ENCODE results near the gene PDE9A.

PDE9A gene

GRCh38 chr21:42725416-42725930 is 72.1 kb downstream of the PDE9A start:
- Histone ChIP-seq H3K36me3 (ENCODE audit: control insufficient read depth in 4 of 4, insufficient read depth in 4 of 4, low read length in 3 of 4) (no peaks in the 10 kb centered on the region), H3K4me1 (ENCODE audit: control extremely low read depth in 1 of 4, control insufficient read depth in 4 of 4, insufficient read depth in 4 of 4, low read length in 3 of 4) (no peaks in the 10 kb centered on the region), H3K27me3 (replicated peaks in 2 of 5; ENCODE audit: control insufficient read depth in 4 of 5, insufficient read depth in 5 of 5, low read length in 4 of 5) (no peaks in the 10 kb centered on the region), H3K4me3 (ENCODE audit: control insufficient read depth in 1 of 7, extremely low read depth in 1 of 7, insufficient read depth in 4 of 7, low read depth in 2 of 7, low read length in 6 of 7) (no peak overlapping the region), H3K9me3 (ENCODE audit: control extremely low read depth in 1 of 5, control insufficient read depth in 4 of 5, insufficient read depth in 2 of 5, low read depth in 1 of 5, low read length in 4 of 5) (peaks cover 0 to 5% (median 1%) of the 10 kb centered on the region in 5 experiments), H3K27ac (ENCODE audit: insufficient read depth in 1 of 2, low read depth in 1 of 2, low read length in 2 of 2, poor library complexity in 1 of 2, severe bottlenecking in 2 of 2) (no peak overlapping the region)
- CTCF ChIA-PET = no interaction called here
- POLR2A ChIA-PET = interaction anchor here (0.6 kb wide), 1 partner anchor 73 kb away, joined by 3 read pairs; no protein-coding TSS in a partner anchor
- DNase-seq = no peak
- 100% methylated on average over 13 of the region's 15 CpGs for WGBS (ENCODE audit: insufficient coverage)

DNA sequence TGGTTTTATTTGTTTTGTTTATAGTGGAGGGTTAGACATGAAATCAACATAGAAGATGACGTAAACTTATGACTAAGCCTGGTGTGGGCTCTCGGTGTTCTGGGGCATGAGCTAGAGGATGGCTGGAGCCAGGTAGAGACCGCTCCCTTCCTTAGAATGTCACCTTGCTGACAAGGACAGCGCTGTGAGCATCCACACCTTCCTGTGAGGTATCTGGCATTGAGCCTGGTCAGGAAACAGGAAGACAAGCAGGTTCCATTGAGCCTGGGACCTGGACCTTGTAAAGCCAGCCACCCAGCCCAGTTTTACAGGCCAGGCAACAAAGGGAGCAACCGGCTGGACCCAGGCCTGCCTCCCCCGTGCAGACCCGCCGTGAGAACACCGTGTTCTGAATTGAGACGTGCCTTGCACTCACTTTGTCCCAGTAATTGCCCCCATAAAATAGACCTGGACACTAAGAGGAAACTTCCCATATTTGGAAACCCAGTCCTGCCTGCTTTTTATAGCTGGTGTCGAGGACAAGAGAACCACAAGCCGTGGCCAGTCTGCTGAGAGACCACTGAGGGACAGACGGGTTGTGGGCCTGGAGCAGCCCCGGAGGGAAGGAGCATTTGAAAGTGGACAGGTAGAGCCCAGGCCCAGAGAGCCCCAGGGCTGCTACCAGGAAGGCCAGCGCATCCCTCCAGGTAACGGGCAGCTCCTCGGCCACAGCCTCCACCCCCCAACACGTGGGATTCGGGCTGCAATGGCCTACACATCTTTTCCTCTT is 78.0 kb downstream of the PDE9A start:
- no peak overlapping the region for H3K4me3 ChIP-seq (ENCODE audit: control insufficient read depth in 1 of 7, extremely low read depth in 1 of 7, insufficient read depth in 4 of 7, low read depth in 2 of 7, low read length in 6 of 7)
- CTCF ChIA-PET = interaction anchor here (0.9 kb wide), 1 partner anchor 18 kb away, joined by 3 read pairs; no protein-coding TSS in a partner anchor
- no peak overlapping the region for H3K27ac ChIP-seq (ENCODE audit: insufficient read depth in 1 of 2, low read depth in 1 of 2, low read length in 2 of 2, poor library complexity in 1 of 2, severe bottlenecking in 2 of 2)
- POLR2A ChIA-PET = no interaction called here
- peaks cover 0 to 6% (median 0%) of the 10 kb centered on the region in 4 experiments for H3K4me1 ChIP-seq (ENCODE audit: control extremely low read depth in 1 of 4, control insufficient read depth in 4 of 4, insufficient read depth in 4 of 4, low read length in 3 of 4)
- no peaks in the 10 kb centered on the region for H3K36me3 ChIP-seq (ENCODE audit: control insufficient read depth in 4 of 4, insufficient read depth in 4 of 4, low read length in 3 of 4)
- DNase-seq = no peak
- peaks cover 0 to 5% (median 1%) of the 10 kb centered on the region in 5 experiments for H3K9me3 ChIP-seq (ENCODE audit: control extremely low read depth in 1 of 5, control insufficient read depth in 4 of 5, insufficient read depth in 2 of 5, low read depth in 1 of 5, low read length in 4 of 5)
- WGBS (ENCODE audit: insufficient coverage) = 91% methylated on average over 14 of the region's 19 CpGs
- H3K27me3 ChIP-seq (replicated peaks in 2 of 5; ENCODE audit: control insufficient read depth in 4 of 5, insufficient read depth in 5 of 5, low read length in 4 of 5) = no peaks in the 10 kb centered on the region

DNA sequence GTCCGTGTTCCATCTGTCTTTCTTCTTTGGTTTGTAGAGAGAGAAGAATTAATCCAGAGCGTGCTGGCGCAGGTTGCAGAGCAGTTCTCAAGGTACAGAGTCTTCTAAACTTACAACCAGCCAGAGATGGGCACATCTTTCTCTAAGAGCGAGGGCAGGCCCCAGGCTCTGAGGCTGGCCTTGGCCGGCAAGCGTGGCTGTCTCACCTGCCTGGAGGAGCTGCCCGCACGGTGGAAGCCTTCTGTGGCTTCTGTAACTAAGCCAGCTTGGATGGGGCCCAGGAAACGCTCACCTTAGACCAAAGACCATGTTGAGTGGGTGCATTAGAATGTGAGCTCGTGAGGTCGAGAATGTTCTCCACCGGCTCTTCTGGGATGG is 78.6 kb downstream of the PDE9A start:
- CTCF ChIA-PET = interaction anchor here (0.6 kb wide), 1 partner anchor 12 kb away, joined by 3 read pairs; no protein-coding TSS in a partner anchor
- DNase-seq = no peak
- POLR2A ChIA-PET = no interaction called here
- 91% methylated on average over 9 of the region's 12 CpGs for WGBS (ENCODE audit: insufficient coverage)
- Histone ChIP-seq H3K27ac (ENCODE audit: insufficient read depth in 1 of 2, low read depth in 1 of 2, low read length in 2 of 2, poor library complexity in 1 of 2, severe bottlenecking in 2 of 2) (no peak overlapping the region), H3K36me3 (ENCODE audit: control insufficient read depth in 4 of 4, insufficient read depth in 4 of 4, low read length in 3 of 4) (no peaks in the 10 kb centered on the region), H3K4me1 (ENCODE audit: control extremely low read depth in 1 of 4, control insufficient read depth in 4 of 4, insufficient read depth in 4 of 4, low read length in 3 of 4) (peaks cover 0 to 6% (median 0%) of the 10 kb centered on the region in 4 experiments), H3K27me3 (replicated peaks in 2 of 5; ENCODE audit: control insufficient read depth in 4 of 5, insufficient read depth in 5 of 5, low read length in 4 of 5) (no peaks in the 10 kb centered on the region), H3K9me3 (ENCODE audit: control extremely low read depth in 1 of 5, control insufficient read depth in 4 of 5, insufficient read depth in 2 of 5, low read depth in 1 of 5, low read length in 4 of 5) (peaks cover 0 to 5% (median 1%) of the 10 kb centered on the region in 5 experiments), H3K4me3 (ENCODE audit: control insufficient read depth in 1 of 7, extremely low read depth in 1 of 7, insufficient read depth in 4 of 7, low read depth in 2 of 7, low read length in 6 of 7) (no peak overlapping the region)

DNA sequence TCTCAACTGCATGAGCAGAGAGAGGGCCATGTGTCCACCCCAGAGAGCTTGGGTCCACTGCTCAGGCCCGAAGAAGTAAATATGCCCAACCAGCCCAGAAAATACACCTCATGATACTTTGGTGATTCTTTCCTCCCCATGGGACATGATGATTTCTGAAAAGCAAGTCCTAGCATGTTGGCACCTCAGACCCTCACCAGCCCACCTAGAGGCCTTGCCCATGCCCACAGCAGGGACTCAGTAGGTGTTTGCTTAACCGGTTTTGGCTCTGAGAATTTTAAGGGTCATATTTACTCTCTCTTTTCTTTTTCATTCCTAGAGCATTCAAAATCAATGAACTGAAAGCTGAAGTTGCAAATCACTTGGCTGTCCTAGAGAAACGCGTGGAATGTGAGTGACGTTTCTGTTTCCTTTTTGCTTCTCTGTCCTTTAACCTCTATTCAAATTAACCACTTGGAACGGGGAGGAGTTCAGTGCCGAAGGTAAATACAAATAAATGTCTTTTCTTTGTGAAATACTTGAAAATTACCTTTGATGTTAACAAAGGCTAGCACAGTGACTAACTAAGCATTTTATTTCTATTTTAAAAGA is 79.7 kb downstream of the PDE9A start:
- CTCF ChIA-PET = no interaction called here
- no peak for DNase-seq
- POLR2A ChIA-PET = no interaction called here
- peaks cover 0 to 11% (median 8%) of the 10 kb centered on the region in 4 experiments for H3K4me1 ChIP-seq (ENCODE audit: control extremely low read depth in 1 of 4, control insufficient read depth in 4 of 4, insufficient read depth in 4 of 4, low read length in 3 of 4)
- WGBS (ENCODE audit: insufficient coverage) = 72% methylated on average over 2 of the region's 7 CpGs
- H3K9me3 ChIP-seq (ENCODE audit: control extremely low read depth in 1 of 5, control insufficient read depth in 4 of 5, insufficient read depth in 2 of 5, low read depth in 1 of 5, low read length in 4 of 5) = peaks cover 0 to 5% (median 1%) of the 10 kb centered on the region in 5 experiments
- H3K4me3 ChIP-seq (ENCODE audit: control insufficient read depth in 1 of 7, extremely low read depth in 1 of 7, insufficient read depth in 4 of 7, low read depth in 2 of 7, low read length in 6 of 7) = no peak overlapping the region
- H3K36me3 ChIP-seq (ENCODE audit: control insufficient read depth in 4 of 4, insufficient read depth in 4 of 4, low read length in 3 of 4) = no peaks in the 10 kb centered on the region
- H3K27me3 ChIP-seq (replicated peaks in 2 of 5; ENCODE audit: control insufficient read depth in 4 of 5, insufficient read depth in 5 of 5, low read length in 4 of 5) = no peaks in the 10 kb centered on the region
- H3K27ac ChIP-seq (ENCODE audit: insufficient read depth in 1 of 2, low read depth in 1 of 2, low read length in 2 of 2, poor library complexity in 1 of 2, severe bottlenecking in 2 of 2) = no peak overlapping the region

DNA sequence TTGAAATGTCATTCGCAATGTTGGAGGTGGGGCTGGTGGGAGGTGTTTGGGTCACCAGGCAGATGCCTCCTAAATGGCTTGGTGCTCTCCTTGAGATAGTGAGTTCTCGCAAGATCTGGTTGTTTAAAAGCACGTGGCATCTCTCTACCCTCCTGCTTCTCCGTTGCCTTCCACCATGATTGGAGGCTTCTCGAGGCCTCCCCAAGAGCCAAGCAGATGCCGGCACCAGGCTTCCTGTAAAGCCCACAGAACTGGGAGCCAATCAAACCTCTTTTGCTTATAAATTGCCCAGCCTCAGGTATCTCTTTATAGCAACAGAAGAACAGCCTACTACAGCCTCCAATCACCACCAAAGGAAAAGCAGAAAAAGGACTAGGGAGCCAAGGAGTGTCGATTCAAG is 80.5 kb downstream of the PDE9A start:
- H3K9me3 ChIP-seq (ENCODE audit: control extremely low read depth in 1 of 5, control insufficient read depth in 4 of 5, insufficient read depth in 2 of 5, low read depth in 1 of 5, low read length in 4 of 5) = peaks cover 0 to 5% (median 1%) of the 10 kb centered on the region in 5 experiments
- ChIA-PET CTCF (no interaction called here), POLR2A (no interaction called here)
- peaks cover 0 to 18% (median 13%) of the 10 kb centered on the region in 4 experiments for H3K4me1 ChIP-seq (ENCODE audit: control extremely low read depth in 1 of 4, control insufficient read depth in 4 of 4, insufficient read depth in 4 of 4, low read length in 3 of 4)
- no peak overlapping the region for H3K27ac ChIP-seq (ENCODE audit: insufficient read depth in 1 of 2, low read depth in 1 of 2, low read length in 2 of 2, poor library complexity in 1 of 2, severe bottlenecking in 2 of 2)
- no peaks in the 10 kb centered on the region for H3K36me3 ChIP-seq (ENCODE audit: control insufficient read depth in 4 of 4, insufficient read depth in 4 of 4, low read length in 3 of 4)
- WGBS (ENCODE audit: insufficient coverage) = 89% methylated on average over 6 of the region's 7 CpGs
- H3K27me3 ChIP-seq (replicated peaks in 2 of 5; ENCODE audit: control insufficient read depth in 4 of 5, insufficient read depth in 5 of 5, low read length in 4 of 5) = no peaks in the 10 kb centered on the region
- no peak overlapping the region for H3K4me3 ChIP-seq (ENCODE audit: control insufficient read depth in 1 of 7, extremely low read depth in 1 of 7, insufficient read depth in 4 of 7, low read depth in 2 of 7, low read length in 6 of 7)
- no peak for DNase-seq

DNA sequence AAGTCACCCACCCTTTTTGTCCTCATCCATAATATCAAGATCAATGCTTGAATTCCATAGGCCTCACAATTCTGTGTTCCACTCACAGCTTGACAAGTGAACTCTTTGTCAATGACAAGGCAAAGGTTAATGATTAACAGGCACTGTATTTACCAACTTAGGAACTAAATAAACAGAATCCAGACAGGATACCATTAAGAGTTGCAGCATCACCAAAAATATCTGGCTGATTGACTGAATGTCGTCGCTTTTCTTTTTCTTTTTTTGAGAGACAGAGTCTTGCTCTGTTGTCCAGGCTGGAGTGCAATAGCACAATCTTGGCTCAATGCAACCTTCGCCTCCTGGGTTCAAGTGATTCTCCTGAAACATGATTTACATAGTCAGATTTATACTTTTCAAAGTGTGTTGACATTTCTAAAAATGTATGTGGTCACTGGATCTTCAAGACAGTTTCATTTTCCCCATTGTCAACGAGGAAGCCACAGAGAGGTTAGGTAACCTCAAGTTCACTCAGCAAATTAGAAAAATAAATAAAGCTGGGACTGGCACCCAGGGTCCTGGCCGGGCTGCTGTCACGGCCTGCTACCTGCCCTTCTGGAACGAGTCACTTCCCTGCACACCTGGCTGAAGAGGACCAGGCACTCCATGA is 81.0 kb downstream of the PDE9A start:
- Histone ChIP-seq H3K4me1 (ENCODE audit: control extremely low read depth in 1 of 4, control insufficient read depth in 4 of 4, insufficient read depth in 4 of 4, low read length in 3 of 4) (peaks cover 0 to 22% (median 13%) of the 10 kb centered on the region in 4 experiments), H3K27me3 (replicated peaks in 2 of 5; ENCODE audit: control insufficient read depth in 4 of 5, insufficient read depth in 5 of 5, low read length in 4 of 5) (no peaks in the 10 kb centered on the region), H3K9me3 (ENCODE audit: control extremely low read depth in 1 of 5, control insufficient read depth in 4 of 5, insufficient read depth in 2 of 5, low read depth in 1 of 5, low read length in 4 of 5) (peaks cover 0 to under 1% (median 0%) of the 10 kb centered on the region in 5 experiments), H3K4me3 (ENCODE audit: control insufficient read depth in 1 of 7, extremely low read depth in 1 of 7, insufficient read depth in 4 of 7, low read depth in 2 of 7, low read length in 6 of 7) (no peak overlapping the region), H3K36me3 (ENCODE audit: control insufficient read depth in 4 of 4, insufficient read depth in 4 of 4, low read length in 3 of 4) (no peaks in the 10 kb centered on the region), H3K27ac (ENCODE audit: insufficient read depth in 1 of 2, low read depth in 1 of 2, low read length in 2 of 2, poor library complexity in 1 of 2, severe bottlenecking in 2 of 2) (no peak overlapping the region)
- no peak for DNase-seq
- ChIA-PET CTCF (interaction anchor here (1.0 kb wide), 1 partner anchor 13 kb away, joined by 3 read pairs; no protein-coding TSS in a partner anchor), POLR2A (no interaction called here)
- 89% methylated on average over 5 of the region's 7 CpGs for WGBS (ENCODE audit: insufficient coverage)
